ENCODE measurements around the gene BTN1A1.

The BTN1A1 gene

GRCh38 chr6:26485112-26485780 is 14.9 kb upstream of the BTN1A1 start:
- Histone ChIP-seq H3K36me3 (ENCODE audit: control insufficient read depth, insufficient read depth, low read length) (no peaks in the 10 kb centered on the region), H3K4me3 (replicated peaks; ENCODE audit: low read depth, low read length) (no peak overlapping the region), H3K27me3 (replicated peaks; ENCODE audit: control insufficient read depth, insufficient read depth, low read length) (no peaks in the 10 kb centered on the region)
- TF ChIP-seq CTCF (IDR thresholded peaks at IDR 0.05; ENCODE audit: insufficient read depth, low read length, poor library complexity, severe bottlenecking): no peak
- no peak for DNase-seq (ENCODE audit: extremely low read depth, insufficient read length)

- Histone ChIP-seq H3K4me3 (replicated peaks; ENCODE audit: low read depth, low read length) (no peak overlapping the region), H3K27me3 (replicated peaks; ENCODE audit: control insufficient read depth, insufficient read depth, low read length) (no peaks in the 10 kb centered on the region), H3K36me3 (ENCODE audit: control insufficient read depth, insufficient read depth, low read length) (no peaks in the 10 kb centered on the region)
- TF ChIP-seq CTCF (IDR thresholded peaks at IDR 0.05; ENCODE audit: insufficient read depth, low read length, poor library complexity, severe bottlenecking): no peak
- no peak for DNase-seq (ENCODE audit: extremely low read depth, insufficient read length)
Measured at GRCh38 chr6:26486358-26486757, 13.7 kb upstream of the BTN1A1 start.

GRCh38 chr6:26487466-26487865 is 12.6 kb upstream of the BTN1A1 start:
- H3K36me3 ChIP-seq (ENCODE audit: control insufficient read depth, insufficient read depth, low read length): no peaks in the 10 kb centered on the region
- no peak for TF ChIP-seq CTCF (IDR thresholded peaks at IDR 0.05; ENCODE audit: insufficient read depth, low read length, poor library complexity, severe bottlenecking)

GRCh38 chr6:26489996-26490964 is 9.8 kb upstream of the BTN1A1 start:
- no peaks in the 10 kb centered on the region for H3K36me3 ChIP-seq (ENCODE audit: control insufficient read depth, insufficient read depth, low read length)
- no peak overlapping the region for H3K4me3 ChIP-seq (replicated peaks; ENCODE audit: low read depth, low read length)
- H3K27me3 ChIP-seq (replicated peaks; ENCODE audit: control insufficient read depth, insufficient read depth, low read length): no peaks in the 10 kb centered on the region
- DNase-seq (ENCODE audit: extremely low read depth, insufficient read length): no peak
- TF ChIP-seq CTCF (IDR thresholded peaks at IDR 0.05; ENCODE audit: insufficient read depth, low read length, poor library complexity, severe bottlenecking): no peak

More at GRCh38 chr6:26487466-26487865, 12.6 kb upstream of the BTN1A1 start:
- Histone ChIP-seq H3K27me3 (replicated peaks; ENCODE audit: control insufficient read depth, insufficient read depth, low read length) (no peaks in the 10 kb centered on the region), H3K4me3 (replicated peaks; ENCODE audit: low read depth, low read length) (no peak overlapping the region)
- DNase-seq (ENCODE audit: extremely low read depth, insufficient read length): no peak

- no peak for DNase-seq (ENCODE audit: extremely low read depth, insufficient read length)
- no peak for TF ChIP-seq CTCF (IDR thresholded peaks at IDR 0.05; ENCODE audit: insufficient read depth, low read length, poor library complexity, severe bottlenecking)
- H3K27me3 ChIP-seq (replicated peaks; ENCODE audit: control insufficient read depth, insufficient read depth, low read length): no peaks in the 10 kb centered on the region
- H3K4me3 ChIP-seq (replicated peaks; ENCODE audit: low read depth, low read length): no peak overlapping the region
- H3K36me3 ChIP-seq (ENCODE audit: control insufficient read depth, insufficient read depth, low read length): no peaks in the 10 kb centered on the region
Measured at GRCh38 chr6:26491604-26492003, 8.5 kb upstream of the BTN1A1 start.
